IMR-90 (cell line): ENCODE results near the gene PLA2G3. TPM values are rescaled to one million over a fixed set of nuclear protein-coding genes. Genes with fewer than 3 reads are reported as not detected.
A peak's percentile ranks its signal among the peaks of the same experiment; 100 is the strongest.

Experiments
- ATAC-seq: fragments of 200-7000 bp; cut with Tn5 transposase; 2 replicates; pipeline ENCODE4 v1.9.1; 2020; ENCODE audit warnings: low read depth, mild to moderate bottlenecking, moderate library complexity
- BruUV-seq: library from RNA; stranded (reverse); fragments of 400-500 nt; replicated peaks from 2 replicates; lab custom pipeline; 2021; lab: Mats Ljungman, UMichigan
- CTCF ChIA-PET: fragments of 300-600 bp; formaldehyde crosslinking; extraction: SDS; loops from one replicate; lab custom pipeline; 2021; ENCODE audit warnings: antibody characterized with exemption; lab: Yijun Ruan, JAX
- POLR2A ChIA-PET: fragments of 300-600 bp; sonication (Branson Sonifier 250); formaldehyde crosslinking; loops from one replicate; lab custom pipeline; 2022; ENCODE audit warnings: antibody characterized with exemption; ENCODE audit not compliant: unreplicated experiment; lab: Charles Lee
- DNase-seq: peaks from one replicate; pipeline ENCODE4 v3.0.0; 2013
- H2AFZ ChIP-seq: replicated peaks from 2 replicates; pipeline ENCODE3; 2013; ENCODE audit warnings: low read length, mild to moderate bottlenecking; ENCODE audit not compliant: poor library complexity
- H2AK5ac ChIP-seq: 2 replicates; pipeline ENCODE4 v1.6.1; 2013; ENCODE audit warnings: low read depth, low read length, inconsistent platforms
- H2AK9ac ChIP-seq: replicated peaks from 2 replicates; pipeline ENCODE3; 2013; ENCODE audit warnings: mild to moderate bottlenecking, low read depth, low read length, moderate library complexity; ENCODE audit not compliant: poor library complexity
- H2BK120ac ChIP-seq: 2 replicates; pipeline ENCODE4 v1.6.1; 2013; ENCODE audit warnings: low read depth, low read length, inconsistent platforms
- H2BK15ac ChIP-seq: 3 replicates; pipeline ENCODE4 v1.6.1; 2013; ENCODE audit warnings: low read depth, low read length, inconsistent platforms
- H2BK20ac ChIP-seq: 2 replicates; pipeline ENCODE4 v1.6.1; 2013; ENCODE audit warnings: low read depth, mild to moderate bottlenecking, inconsistent platforms, low read length, moderate library complexity
- H2BK5ac ChIP-seq: 2 replicates; pipeline ENCODE4 v1.6.1; 2013; ENCODE audit warnings: mild to moderate bottlenecking, low read depth, low read length, inconsistent platforms; ENCODE audit not compliant: poor library complexity, severe bottlenecking
- H3K14ac ChIP-seq: replicated peaks from 2 replicates; pipeline ENCODE4 v1.6.1; 2013; ENCODE audit warnings: low read depth, low read length, inconsistent platforms
- H3K18ac ChIP-seq: 2 replicates; pipeline ENCODE4 v1.6.1; 2013; ENCODE audit warnings: low read depth, low read length, control low read depth
- H3K23ac ChIP-seq: 2 replicates; pipeline ENCODE4 v1.6.1; 2013; ENCODE audit warnings: low read depth, low read length, inconsistent platforms
- H3K27ac ChIP-seq: 2 replicates; pipeline ENCODE4 v1.5.1; 2013; ENCODE audit warnings: mild to moderate bottlenecking, control low read depth, low read length; ENCODE audit not compliant: insufficient read depth
- H3K27me3 ChIP-seq: 2 replicates; pipeline ENCODE4 v1.6.1; 2013; ENCODE audit warnings: low read length; ENCODE audit not compliant: control insufficient read depth, insufficient read depth
- H3K36me3 ChIP-seq: 2 replicates; pipeline ENCODE4 v1.6.1; 2013; ENCODE audit warnings: low read length, mixed read lengths; ENCODE audit not compliant: control insufficient read depth, insufficient read depth
- H3K4ac ChIP-seq: 2 replicates; pipeline ENCODE4 v1.6.1; 2013; ENCODE audit warnings: low read depth, low read length, inconsistent platforms
- H3K4me1 ChIP-seq: 2 replicates; pipeline ENCODE4 v1.6.1; 2013; ENCODE audit warnings: low read length, mixed read lengths; ENCODE audit not compliant: control insufficient read depth, insufficient read depth
- H3K4me2 ChIP-seq: 2 replicates; pipeline ENCODE4 v1.6.1; 2013; ENCODE audit warnings: low read depth, mild to moderate bottlenecking, control low read depth, low read length, moderate library complexity
- H3K4me3 ChIP-seq: 2 replicates; pipeline ENCODE4 v1.5.1; 2013; ENCODE audit warnings: low read depth, mild to moderate bottlenecking, control low read depth, low read length, moderate library complexity; ENCODE audit not compliant: insufficient read depth
- H3K56ac ChIP-seq: 2 replicates; pipeline ENCODE4 v1.6.1; 2013; ENCODE audit warnings: low read length, inconsistent platforms; ENCODE audit not compliant: insufficient read depth; ENCODE audit errors: extremely low read depth
- H3K79me1 ChIP-seq, 2 experiments: 2 replicates each; pipeline ENCODE4 v1.6.1; 2013; ENCODE audit warnings: low read length in 2 of 2, inconsistent platforms in 1 of 2, low read depth in 1 of 2
- H3K9ac ChIP-seq: 2 replicates; pipeline ENCODE4 v1.6.1; 2013; ENCODE audit warnings: low read depth, low read length, control low read depth
- H3K9me1 ChIP-seq: 2 replicates; pipeline ENCODE4 v1.6.1; 2013; ENCODE audit warnings: low read length, inconsistent platforms; ENCODE audit not compliant: insufficient read depth
- H3K9me3 ChIP-seq: 2 replicates; pipeline ENCODE4 v1.6.1; 2013; ENCODE audit warnings: low read length; ENCODE audit not compliant: control insufficient read depth, insufficient read depth
- H4K20me1 ChIP-seq: 2 replicates; pipeline ENCODE4 v1.6.1; 2013; ENCODE audit warnings: low read length, inconsistent platforms; ENCODE audit not compliant: insufficient read depth
- H4K5ac ChIP-seq: 2 replicates; pipeline ENCODE4 v1.6.1; 2013; ENCODE audit warnings: mild to moderate bottlenecking, low read depth, low read length, control low read depth
- H4K8ac ChIP-seq, 2 experiments: 2 replicates each; pipeline ENCODE4 v1.6.1; 2013; ENCODE audit warnings: low read depth in 2 of 2, low read length in 2 of 2, control low read depth in 1 of 2, inconsistent platforms in 1 of 2
- H4K91ac ChIP-seq: 2 replicates; pipeline ENCODE4 v1.6.1; 2013; ENCODE audit warnings: low read depth, low read length, inconsistent platforms; ENCODE audit not compliant: insufficient read depth
- BHLHE40 ChIP-seq: fragments of 150-350 bp; IDR thresholded peaks from 2 replicates; pipeline ENCODE4 v1.6.1; 2016; ENCODE audit warnings: mild to moderate bottlenecking, low read depth, low read length
- CEBPB ChIP-seq: IDR thresholded peaks from 2 replicates; pipeline ENCODE4 v1.6.1; 2012; ENCODE audit warnings: low read depth, low read length, improper control_type of control experiment
- CHD1 ChIP-seq: IDR thresholded peaks from 2 replicates; pipeline ENCODE4 v1.6.1; 2012; ENCODE audit warnings: low read depth, low read length, improper control_type of control experiment
- CTCF ChIP-seq: conservative IDR thresholded peaks from 2 replicates; pipeline ENCODE4 v1.5.1; 2012; ENCODE audit warnings: mild to moderate bottlenecking, low read depth, low read length, improper control_type of control experiment
- FOS ChIP-seq: fragments of 150-350 bp; IDR thresholded peaks from 2 replicates; pipeline ENCODE4 v1.6.1; 2016; ENCODE audit warnings: low read depth, low read length
- MAFK ChIP-seq: IDR thresholded peaks from 2 replicates; pipeline ENCODE4 v1.6.1; 2012; ENCODE audit warnings: low read depth, low read length, improper control_type of control experiment
- MAZ ChIP-seq: IDR thresholded peaks from 2 replicates; pipeline ENCODE4 v1.6.1; 2012; ENCODE audit warnings: low read depth, mild to moderate bottlenecking, low read length, improper control_type of control experiment, moderate library complexity, borderline replicate concordance
- MXI1 ChIP-seq: IDR thresholded peaks from 2 replicates; pipeline ENCODE4 v1.6.1; 2012; ENCODE audit warnings: low read depth, mild to moderate bottlenecking, low read length, moderate library complexity, borderline replicate concordance
- NFE2L2 ChIP-seq: fragments of 150-350 bp; IDR thresholded peaks from 2 replicates; pipeline ENCODE4 v1.6.1; 2016; ENCODE audit warnings: low read depth, mild to moderate bottlenecking, low read length
- POLR2A ChIP-seq: IDR thresholded peaks from 2 replicates; pipeline ENCODE4 v1.6.1; 2012; ENCODE audit warnings: mild to moderate bottlenecking, low read depth, low read length
- RAD21 ChIP-seq: IDR thresholded peaks from 2 replicates; pipeline ENCODE4 v1.6.1; 2012; ENCODE audit warnings: low read length, improper control_type of control experiment
- RCOR1 ChIP-seq: IDR thresholded peaks from 2 replicates; pipeline ENCODE4 v1.6.1; 2012; ENCODE audit warnings: mild to moderate bottlenecking, low read length, improper control_type of control experiment; ENCODE audit not compliant: insufficient replicate concordance
- RFX5 ChIP-seq: IDR thresholded peaks from 2 replicates; pipeline ENCODE4 v1.8.0; 2012; ENCODE audit warnings: low read depth, mild to moderate bottlenecking, low read length, moderate library complexity
- SMC3 ChIP-seq: fragments of 150-350 bp; IDR thresholded peaks from 2 replicates; pipeline ENCODE4 v1.6.1; 2016; ENCODE audit warnings: low read depth, mild to moderate bottlenecking, antibody characterized with exemption, low read length, moderate library complexity
- USF2 ChIP-seq: fragments of 150-350 bp; IDR thresholded peaks from 2 replicates; pipeline ENCODE4 v1.6.1; 2017; ENCODE audit warnings: mild to moderate bottlenecking, antibody characterized with exemption, low read length, low read depth
- WGBS, 2 experiments: methylation state at CpG; one replicate each; pipeline versions ENCODE4 v1.1.5 to v1.1.7; 2013; ENCODE audit warnings: missing lambda C conversion rate in 2 of 2; ENCODE audit not compliant: insufficient read length in 1 of 2; ENCODE audit errors: extremely low coverage in 2 of 2; 5-methylcytosine and 5-hydroxymethylcytosine counted together
- dilution Hi-C: fragments of 300-500 bp; cut with HindIII; formaldehyde crosslinking; loops from one replicate; pipeline ENCODE4 v1.14.3; 2018; ENCODE audit warnings: low sequenced_read_pairs; ENCODE audit not compliant: unreplicated experiment
- in situ Hi-C: fragments of 300-500 bp; cut with MboI; formaldehyde crosslinking; loops from 3 replicates; pipeline ENCODE4 v1.14.3; 2019; ENCODE audit warnings: low sequenced_read_pairs, inconsistent platforms, mixed read lengths
- intact Hi-C: fragments of 100-400 bp; cut with micrococcal nuclease; formaldehyde crosslinking; loops from 2 replicates; pipeline ENCODE4 v1.10.0; 2022
- polyA plus RNA-seq, 3 experiments: library from polyadenylated mRNA; depleted of rRNA; stranded (reverse); fragments of >200 nt; gene quantifications; 2 replicates each; pipeline ENCODE4 v1.2.3, GENCODE V29; 2012; ENCODE audit warnings: low replicate concordance in 1 of 3
- total RNA-seq: library from RNA; depleted of rRNA; stranded (reverse); fragments of >200 nt; gene quantifications from 2 replicates; pipeline ENCODE4 v1.2.3, GENCODE V29; 2012

Gene PLA2G3
- total and polyA plus RNA-seq, 2 of the 4 experiments (the other 2 are of a cell fraction) = under 0.01 to 0.12 TPM

GRCh38 chr22:31099841-31100761, 40.2 kb downstream of the PLA2G3 start:
- no peak overlapping the region for H3K56ac ChIP-seq
- no peak for TF ChIP-seq CEBPB
- TF ChIP-seq CTCF = no peak
- no peak for TF ChIP-seq POLR2A
- no peak for TF ChIP-seq USF2
- no peak for TF ChIP-seq RAD21
- no peak for TF ChIP-seq RFX5
- TF ChIP-seq MXI1 = no peak
- no peak for TF ChIP-seq SMC3
- no peak for TF ChIP-seq RCOR1
- TF ChIP-seq CHD1 = no peak
- no peak for TF ChIP-seq NFE2L2
- no peak for TF ChIP-seq MAFK
- TF ChIP-seq BHLHE40 = no peak
- TF ChIP-seq FOS = no peak
- no peak for TF ChIP-seq MAZ

More at GRCh38 chr22:31099841-31100761, 40.2 kb downstream of the PLA2G3 start:
- in situ Hi-C loops = no loop called here
- DNase-seq = no peak
- Histone ChIP-seq H2AK9ac (peak overlapping the region; percentile 58), H4K20me1 (peaks cover 12% of the 10 kb centered on the region; the same call in 1 of the 2 replicates), H3K4ac (0 out of 2 replicates have a peak overlapping the region, but pooled peaks have one; percentile 62), H3K18ac (peak overlapping the region; percentile 49; the same call in 1 of the 2 replicates), H3K79me1 (peaks cover 6 to 63% of the 10 kb centered on the region in 2 experiments; a peak in 3 of 4 replicates), H3K27ac (peak overlapping the region; percentile 55; the same call in 1 of the 2 replicates), H3K14ac (0 out of 2 replicates have a peak overlapping the region, but pooled peaks have one; percentile 19), H2BK20ac (peak overlapping the region; percentile 29; the same call in 1 of the 2 replicates), H2AFZ (no peak overlapping the region), H3K9me3 (no peaks in the 10 kb centered on the region), H3K4me2 (no peak overlapping the region), H3K27me3 (no peaks in the 10 kb centered on the region), H4K8ac (peak overlapping the region in 1 of 2 experiments; percentile 25; a peak in 2 of 4 replicates), H4K5ac (peak overlapping the region; percentile 71; the same call in 1 of the 2 replicates), H2BK15ac (no peak overlapping the region), H2BK5ac (peak overlapping the region; percentile 75), H3K36me3 (peaks cover 68% of the 10 kb centered on the region), H3K9me1 (peaks cover 25% of the 10 kb centered on the region), H3K23ac (no peak overlapping the region), H3K9ac (no peak overlapping the region), H3K4me1 (peaks cover 44% of the 10 kb centered on the region), H3K4me3 (no peak overlapping the region), H4K91ac (no peak overlapping the region; the same call in 1 of the 2 replicates), H2AK5ac (peak overlapping the region; percentile 54; the same call in 1 of the 2 replicates), H2BK120ac (no peak overlapping the region)
- dilution Hi-C loops = no loop called here
- ChIA-PET POLR2A (no interaction called here), CTCF (no interaction called here)
- WGBS, 2 experiments = 100% methylated on average over 6 of the region's 34 CpGs; no CpG with 5 or more reads in 1 of the 2 experiments
- no peak for ATAC-seq
- BruUV-seq = no TSS peak
- intact Hi-C loops = loop anchor here (1.0 kb wide), 1 partner anchor 19 kb away; the partner anchor contains the start of gene SMTN
